Renal cortex interstitium (tissue), 11 donors: ENCODE measurements around the gene E2F2. TPM values are rescaled to one million over a fixed set of nuclear protein-coding genes. Genes with fewer than 3 reads are reported as not detected.
A peak's percentile ranks its signal among the peaks of the same experiment; 100 is the strongest.
"Not testable (repeated sequence)": the region's sequence is repeated elsewhere in the genome, so short reads cannot be mapped to it uniquely, and the experiment has no call there.

Experiments
- DNase-seq, 11 donors: peaks; one replicate each; pipeline ENCODE4 v3.0.0-alpha.2; 2013; ENCODE audit warnings: low read depth in 9 of 11, low spot score in 4 of 11; ENCODE audit errors: extremely low read depth in 1 of 11
- polyA plus RNA-seq, 3 donors: library from polyadenylated mRNA; unstranded; fragments of 120-200 nt; gene quantifications; one replicate each; pipeline ENCODE4 v1.2.1, GENCODE V29; 2013; ENCODE audit not compliant: insufficient read length in 3 of 3

Gene E2F2
- polyA plus RNA-seq, 3 donors = 4.6 to 5.4 (median 5.2) TPM

DNA sequence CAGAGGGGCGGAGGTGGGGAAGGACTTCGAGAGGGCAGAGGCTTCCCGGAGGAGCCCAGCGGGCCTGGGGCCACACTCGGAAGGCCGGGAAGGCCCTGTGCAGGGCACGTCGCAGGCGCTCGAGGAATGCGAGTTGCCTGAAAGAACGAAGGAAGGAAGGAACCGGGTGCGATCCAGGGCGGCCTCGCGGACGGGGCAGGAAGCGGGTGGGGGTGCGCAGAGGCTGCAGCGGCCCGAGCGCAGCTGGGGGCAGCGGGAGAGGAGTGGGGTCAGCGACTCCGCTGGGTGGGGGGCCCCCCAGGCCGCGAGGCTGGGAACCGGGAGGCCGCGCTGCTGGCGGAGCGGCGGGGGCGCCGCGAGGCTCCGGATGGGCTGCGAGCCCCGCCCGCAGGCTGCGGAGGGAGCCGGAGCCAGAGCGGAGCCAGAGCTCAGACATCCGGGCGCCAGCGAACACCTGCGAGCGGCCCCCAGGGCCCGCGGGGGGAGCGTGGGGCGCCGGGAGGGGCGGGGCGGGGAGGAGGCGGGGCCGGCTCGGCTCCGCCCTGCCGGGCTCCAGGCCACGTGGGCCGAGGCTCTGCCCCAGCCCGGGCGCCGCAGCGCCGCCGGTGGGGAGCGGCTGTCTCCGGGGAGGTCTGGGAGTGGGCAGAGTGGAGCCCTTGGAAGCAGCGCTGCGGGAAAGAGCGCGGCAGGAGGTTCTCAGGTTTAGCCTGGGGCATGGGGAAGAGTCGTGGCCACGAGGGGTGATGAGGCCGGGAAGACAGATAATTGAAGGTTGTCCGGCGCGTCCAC, 23.6 kb upstream of the E2F2 start:
- peak in 9 of 11 donors; percentile 81 to 92 (median 86) for DNase-seq

DNA sequence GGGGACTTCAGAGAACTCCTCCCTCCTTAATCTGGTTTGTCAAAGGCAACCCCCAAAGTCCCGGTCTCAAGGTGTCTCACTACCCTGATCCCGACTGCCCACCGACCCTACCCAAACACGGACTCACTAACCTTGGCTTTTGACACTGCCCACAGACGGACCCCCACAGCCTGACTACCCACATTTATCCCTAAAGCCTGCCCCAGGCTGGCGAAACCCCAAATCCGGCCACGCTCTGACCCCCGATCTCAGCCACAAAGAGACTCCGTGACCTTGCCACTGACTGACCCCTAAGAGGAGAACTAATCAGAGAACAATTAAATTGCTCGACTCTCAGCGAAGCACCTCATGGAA, 23.1 kb upstream of the E2F2 start:
- DNase-seq = no peak

DNA sequence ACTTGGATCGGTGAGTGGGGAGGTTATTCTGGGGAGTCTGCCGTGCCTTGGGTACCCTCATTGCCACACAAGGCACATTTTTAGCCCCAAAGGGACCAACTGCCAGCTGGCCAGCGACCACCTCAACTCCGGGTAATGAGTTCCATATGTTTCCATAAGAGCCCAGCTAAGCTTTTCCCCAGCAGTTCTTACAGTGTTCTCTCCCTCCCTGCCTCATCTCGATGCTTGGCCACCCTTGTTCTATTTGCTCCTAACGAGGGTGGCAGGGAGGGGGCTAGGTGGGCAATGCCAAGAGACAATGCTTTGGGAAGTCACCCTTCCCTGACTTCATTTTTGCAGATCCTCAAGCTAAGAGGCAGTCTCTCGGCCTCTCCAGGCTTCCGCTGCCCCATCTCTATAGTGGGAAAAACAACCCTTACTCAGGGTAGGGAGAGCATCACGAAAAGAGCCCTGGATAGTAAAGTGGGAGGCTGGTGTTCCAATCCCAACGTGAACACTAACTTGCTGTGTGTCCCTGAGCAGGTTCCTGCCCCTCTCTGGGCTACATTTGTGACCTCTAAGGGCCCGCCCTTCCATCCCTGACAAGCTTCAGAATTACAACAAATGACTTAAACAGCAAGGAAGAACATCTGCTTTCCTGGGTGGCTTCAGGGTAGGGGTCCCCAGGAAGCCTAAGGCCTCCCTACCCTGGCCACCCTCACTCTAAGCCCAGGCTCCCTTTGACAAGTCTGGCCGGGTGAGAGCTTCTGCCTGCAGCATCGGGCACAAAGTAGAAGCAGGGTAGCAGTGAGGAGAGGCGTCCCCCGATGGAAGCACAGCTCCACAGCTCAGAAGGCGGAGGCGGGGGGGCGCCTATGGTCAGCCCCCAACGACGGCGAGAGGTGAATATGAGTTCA, 22.4 kb upstream of the E2F2 start:
- DNase-seq = no peak

DNA sequence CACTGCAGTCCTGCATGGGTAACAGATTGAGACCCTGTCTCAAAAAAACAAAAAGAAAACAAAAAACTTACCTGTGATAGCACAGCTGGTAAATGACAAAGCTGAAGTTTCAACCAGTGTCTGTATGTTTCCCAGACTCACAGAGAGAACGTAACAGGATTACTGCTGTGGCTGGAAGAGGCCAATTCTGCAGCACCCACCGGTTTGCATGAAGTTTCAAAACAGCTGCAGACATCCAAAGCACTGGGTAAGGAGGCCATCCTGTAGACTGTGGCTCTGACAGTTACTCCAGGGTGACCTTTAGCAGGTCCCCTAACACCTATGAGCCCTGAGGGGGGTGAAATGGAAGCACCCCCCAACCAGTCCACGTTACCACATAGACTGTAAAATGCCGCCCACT, 20.8 kb upstream of the E2F2 start:
- no peak for DNase-seq

DNA sequence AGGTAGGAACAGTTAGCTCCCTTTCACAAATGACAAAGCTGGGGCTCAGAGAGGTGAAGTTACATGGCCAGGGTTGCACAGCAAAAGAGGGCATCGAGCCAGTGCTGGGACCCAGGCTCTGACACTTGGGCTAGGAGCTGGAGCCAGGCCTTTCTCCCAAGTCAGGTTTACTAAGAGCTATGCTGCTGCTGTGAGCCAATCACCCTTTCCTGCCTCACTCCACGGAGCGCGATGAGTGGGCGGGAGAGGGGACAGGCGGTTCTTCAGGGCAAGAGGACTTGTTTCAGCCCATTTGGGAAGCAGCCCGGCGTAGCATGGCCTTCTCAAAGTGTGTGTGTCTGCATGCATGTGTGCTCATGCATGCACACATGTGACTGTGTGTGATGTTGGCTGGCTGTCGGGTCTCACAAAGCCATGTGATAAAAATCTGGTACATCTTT, 17.7 kb upstream of the E2F2 start:
- peak in 1 of 11 donors; percentile 65 for DNase-seq

DNA sequence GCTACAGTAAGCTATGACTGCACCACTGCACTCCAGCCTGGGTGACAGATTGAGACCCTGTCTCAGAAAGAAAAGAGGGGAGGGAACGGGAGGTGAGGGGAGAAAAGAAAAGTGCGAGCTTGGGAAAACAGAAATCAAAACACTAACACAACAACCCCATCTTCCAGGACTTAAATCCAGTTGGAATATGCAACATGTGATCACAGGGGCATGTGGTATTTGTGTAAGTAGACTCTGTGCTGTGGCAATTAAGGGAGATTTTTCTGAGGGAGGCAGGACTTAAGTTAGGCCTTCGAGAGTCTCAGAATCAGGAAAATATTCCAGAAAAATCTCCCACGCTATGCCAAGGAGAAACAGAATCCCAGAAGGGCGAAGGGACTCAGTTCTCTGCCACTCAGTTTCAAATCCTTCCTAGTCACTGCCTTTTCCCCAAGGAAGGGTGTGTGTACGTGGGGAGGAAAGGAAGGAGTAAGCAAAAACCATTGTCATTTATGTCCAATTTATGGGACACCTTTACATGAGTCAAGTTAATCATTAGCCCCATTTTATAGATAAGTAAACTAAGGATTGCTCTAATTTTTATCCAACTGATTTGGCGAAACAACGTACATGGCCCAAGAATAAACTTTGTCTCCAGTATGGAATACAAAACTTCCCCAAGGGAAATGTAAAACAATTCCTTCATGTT, 16.0 kb upstream of the E2F2 start:
- no peak for DNase-seq

DNA sequence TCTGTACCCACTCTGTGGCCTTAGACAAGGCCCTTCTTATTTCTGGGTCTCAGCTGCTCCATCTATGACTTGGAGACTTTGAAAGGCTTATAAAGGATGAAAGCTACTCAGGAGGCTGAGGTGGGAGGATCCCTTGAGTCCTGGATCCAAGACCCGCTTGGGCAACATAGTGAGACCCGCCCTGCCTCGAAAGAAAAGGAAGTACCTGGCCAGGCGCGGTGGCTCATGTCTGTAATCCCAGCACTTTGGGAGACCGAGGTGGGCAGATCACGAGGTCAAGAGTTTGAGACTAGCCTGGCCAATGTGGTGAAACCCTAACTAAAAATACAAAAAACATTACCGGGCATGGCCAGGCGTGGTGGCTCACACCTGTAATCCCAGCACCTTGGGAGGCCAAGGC, 14.8 kb upstream of the E2F2 start:
- DNase-seq = no peak

DNA sequence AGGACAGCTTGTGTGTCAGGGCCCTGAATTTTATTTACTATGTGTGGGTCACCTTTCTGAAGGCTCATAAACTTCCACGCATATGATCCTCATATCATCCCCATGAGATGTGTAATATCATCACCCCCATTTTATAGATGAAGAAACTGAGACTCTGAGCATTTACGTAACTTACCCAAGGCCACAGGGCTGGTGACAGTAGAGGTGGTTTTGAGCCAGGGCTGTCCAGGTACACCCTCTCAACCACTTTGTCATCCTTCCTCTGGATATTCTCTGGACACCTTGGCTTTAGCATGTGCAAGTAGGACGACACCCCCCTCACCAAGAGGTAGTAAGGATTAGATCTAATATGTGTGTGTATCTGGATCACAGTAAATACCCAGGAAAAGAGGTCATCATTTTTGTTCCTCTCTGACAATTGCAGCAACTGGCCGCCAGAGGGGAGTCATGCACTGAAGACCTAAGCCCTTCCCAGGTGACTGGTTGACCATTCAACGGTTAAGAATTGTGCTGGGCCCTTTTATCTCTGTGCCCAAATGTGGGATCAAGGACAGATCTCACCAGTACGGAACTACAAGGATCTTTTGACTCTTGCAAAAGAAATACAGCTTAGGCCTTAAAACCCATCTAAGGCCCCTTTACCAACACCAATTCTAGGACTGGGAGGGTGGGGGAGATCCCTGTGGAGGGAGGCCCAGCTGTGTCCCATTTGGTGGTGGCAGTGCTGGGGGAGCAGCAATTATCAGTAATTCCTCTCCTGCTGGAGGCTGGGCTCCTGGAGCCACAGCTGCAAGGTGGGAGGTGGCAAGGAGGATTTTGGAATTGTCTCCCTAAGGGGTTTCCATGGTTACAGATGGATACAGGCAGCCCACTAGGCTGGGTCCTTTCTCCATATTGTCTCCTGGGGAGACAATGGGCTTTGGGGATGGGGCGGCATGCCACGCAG, 13.7 kb upstream of the E2F2 start:
- DNase-seq = peak in 1 of 11 donors; percentile 68

DNA sequence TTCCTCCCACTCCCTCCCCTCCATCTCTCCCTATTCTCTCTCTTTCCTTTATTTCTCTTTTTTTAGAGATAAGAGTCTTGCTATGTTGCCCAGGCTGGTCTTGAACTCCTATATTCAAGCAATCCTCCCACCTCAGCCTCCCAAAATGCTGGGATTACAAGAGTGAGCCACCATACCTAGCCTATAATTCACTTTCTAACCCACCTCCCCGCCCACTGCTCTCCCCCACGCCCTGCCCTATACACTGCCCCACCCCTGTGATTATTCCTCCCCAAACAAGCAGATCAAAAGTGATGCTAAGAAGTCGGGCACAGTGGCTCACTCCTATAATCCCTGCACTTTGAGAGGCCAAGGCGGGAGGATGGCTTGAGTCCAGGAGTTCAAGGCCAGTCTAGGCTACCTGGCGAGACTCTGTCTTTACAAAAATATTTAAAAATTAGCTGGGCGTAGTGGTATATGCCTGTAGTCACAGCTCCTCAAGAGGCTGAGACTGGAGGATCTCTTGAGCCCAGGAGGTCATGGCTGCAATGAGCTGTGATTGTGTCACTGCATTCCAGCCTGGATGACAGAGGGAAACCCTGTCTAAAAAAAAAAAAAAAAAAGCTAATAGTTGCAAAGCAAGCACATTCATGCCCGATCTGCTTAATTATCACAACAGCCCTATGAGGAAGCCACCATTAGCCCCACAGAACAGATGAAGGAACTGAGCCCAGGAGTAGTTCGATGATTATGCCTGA, 12.8 kb upstream of the E2F2 start:
- DNase-seq = no peak

DNA sequence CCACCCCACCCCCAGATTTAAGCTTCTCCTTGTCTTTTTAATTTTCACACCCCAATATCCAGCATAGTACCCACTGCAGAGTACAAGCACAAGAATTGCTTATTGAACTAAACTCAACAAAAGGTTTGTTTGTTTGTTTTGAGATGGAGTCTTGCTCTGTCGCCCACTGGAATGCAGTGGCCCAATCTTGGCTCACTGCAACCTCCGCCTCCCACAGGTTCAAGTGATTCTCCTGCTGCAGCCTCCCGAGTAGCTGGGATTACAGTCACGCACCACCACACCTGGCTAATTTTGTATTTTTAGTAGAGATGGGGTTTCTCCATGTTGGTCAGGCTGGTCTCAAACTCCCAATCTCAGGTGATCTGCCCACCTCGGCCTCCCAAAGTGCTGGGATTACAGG, 11.9 kb upstream of the E2F2 start:
- not testable (repeated sequence) for DNase-seq

DNA sequence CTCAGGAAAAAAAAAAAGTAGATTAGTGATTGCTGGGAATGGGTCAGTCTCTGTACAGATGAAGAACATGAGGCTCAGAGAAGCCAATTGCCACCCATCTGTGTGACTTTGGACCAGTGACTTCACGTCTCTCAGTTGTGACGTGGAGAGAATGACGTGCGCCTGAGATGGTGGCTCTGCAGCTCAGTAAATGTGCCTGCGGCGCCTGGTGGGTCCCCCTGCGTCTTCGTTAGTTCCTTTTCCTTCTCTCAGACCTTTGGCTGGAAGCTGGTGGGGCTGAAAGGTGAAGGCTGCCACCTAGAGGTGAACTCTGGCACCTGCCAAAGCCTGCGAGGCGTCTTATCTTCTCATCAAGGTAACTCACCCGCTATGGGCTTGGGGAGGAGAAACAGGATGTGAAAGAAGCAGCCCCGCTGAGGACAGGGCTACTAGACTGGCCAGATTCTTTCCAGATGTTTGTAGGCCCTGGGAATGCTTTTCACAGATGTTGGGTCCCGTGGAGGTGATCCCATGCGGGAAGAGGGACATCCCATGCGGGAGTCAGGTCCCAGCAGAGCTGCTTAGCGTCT, 8.7 kb upstream of the E2F2 start:
- peak in 7 of 11 donors; percentile 73 to 91 (median 87) for DNase-seq

DNA sequence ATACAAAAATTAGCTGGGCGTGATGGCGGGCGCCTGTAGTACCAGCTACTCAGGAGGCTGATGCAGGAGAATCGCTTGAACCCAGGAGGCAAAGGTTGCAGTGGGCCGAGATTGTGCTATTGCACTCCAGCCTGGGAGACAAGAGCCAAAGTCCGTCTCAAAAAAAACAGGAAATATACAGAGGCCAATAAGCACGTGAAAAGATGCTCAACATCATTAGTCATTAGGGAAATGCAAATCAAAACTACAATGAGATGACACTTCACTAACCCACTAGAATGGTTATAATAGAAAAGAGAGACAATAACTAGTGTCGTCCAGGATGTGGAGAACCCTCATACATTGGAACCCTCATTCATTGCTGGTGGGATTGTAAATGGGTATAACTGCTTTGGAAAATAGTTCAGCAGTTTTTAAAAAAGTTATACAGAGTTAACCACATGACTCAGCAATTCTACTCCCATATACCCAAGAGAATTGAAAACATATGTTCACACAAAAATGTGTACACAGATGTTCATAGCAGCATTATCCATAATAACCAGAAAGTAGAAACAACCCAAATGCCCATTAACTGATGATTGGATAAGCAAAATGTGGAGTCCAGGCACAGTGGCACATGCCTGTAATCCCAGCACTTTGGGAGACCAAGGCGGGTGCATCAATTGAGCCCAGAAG, 6.4 kb upstream of the E2F2 start:
- DNase-seq = no peak

DNA sequence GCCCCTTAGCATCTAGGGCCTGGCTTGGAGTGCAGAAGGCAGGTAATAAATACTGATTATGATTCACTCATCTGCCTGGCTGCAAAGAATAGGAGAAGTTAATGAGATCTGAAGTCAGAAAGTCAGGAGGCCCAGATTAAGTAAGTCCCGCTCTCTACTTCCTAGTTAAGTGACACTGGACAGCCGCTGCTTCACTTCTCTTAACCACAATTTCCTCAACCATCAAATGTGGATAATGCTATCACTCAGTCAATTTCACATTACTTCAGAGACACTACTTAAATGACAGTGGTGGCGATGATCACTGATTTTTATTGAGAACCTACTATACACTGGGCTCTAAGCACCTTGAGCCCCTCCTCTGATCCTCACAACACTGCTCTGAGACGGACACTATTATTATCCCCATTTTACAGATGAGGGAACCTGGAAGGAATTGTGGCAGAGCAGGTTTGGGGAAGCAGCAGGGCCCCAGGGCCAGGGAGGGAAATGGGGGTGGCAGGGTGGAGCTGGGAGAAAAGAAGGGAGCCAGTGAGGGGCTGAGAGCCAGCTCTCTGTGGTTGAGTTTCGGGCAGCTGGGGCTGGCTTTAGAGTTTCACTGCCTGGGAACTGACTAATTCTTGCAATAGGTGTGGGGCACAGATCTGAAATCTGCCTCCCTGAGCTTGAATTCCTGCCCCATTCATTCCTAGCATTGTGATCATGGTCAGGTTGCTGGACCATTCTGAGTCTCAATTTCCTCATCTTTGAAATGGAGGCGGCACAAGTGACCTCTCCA, 2.4 kb upstream of the E2F2 start:
- DNase-seq = no peak

DNA sequence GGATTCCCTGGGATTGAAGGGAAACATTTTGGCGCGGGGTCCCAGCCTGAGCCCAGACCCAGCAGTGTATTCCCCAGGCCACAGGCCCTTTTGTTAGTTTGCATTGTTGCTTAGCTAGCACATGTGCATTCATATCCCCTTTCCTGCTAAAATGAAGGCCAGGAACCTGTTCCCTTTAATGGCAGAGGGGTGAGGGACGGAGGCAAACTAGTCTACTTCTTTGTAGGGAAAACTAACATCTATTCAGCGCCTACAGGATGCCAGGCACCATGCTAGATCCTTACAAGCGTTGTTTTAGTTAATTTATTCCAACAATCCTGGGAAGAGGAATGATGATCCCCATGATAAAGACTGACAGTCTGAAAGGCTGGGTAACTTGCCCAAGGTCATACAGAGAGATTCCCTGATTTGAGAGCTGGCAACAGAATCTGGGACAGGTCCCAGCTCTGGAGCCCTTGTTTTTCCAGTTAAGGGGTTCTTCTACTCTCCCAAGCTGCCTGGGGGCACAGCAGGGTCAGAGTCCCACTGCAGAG, 595 bp upstream of the E2F2 start:
- no peak for DNase-seq

DNA sequence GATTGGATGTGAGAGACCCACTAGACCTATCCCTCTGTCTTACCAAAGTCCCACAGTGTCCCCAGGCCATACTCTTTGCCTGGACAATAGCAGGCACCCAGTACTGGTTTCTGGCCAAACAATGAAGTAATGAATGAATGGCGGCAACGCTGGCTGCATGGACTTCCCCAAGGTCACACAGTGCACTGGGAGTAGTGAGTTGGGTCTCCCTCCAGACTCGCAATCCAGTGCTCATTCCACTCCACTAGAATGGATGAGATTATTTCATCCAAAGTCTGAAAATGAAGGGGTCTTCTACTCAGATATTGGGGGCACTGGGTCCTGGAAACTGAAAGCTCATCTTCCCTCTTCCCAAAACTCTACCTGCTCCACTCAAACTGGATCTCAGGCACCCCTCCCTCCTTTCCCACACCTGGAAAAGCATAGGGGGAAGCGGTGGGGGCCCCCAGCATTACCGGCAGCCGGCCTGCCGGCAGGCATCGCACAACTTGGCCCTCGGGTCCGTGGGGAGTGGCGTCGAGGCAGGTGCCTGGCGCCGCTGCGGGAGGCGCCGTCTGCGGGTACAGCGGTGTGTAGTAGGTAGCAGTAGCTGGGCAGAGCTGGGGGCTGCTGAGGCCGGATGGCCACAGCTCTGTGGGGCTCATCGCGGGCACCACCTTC, 816 bp downstream of the E2F2 start:
- DNase-seq = no peak
